Mucosa of gallbladder (tissue), 1 donor: ENCODE results near the gene PLP1. TPM values are rescaled to one million over a fixed set of nuclear protein-coding genes. Genes with fewer than 3 reads are reported as not detected.

Source experiments
- DNase-seq: peaks from one replicate; pipeline ENCODE4 v3.0.0-alpha.2; 2020; ENCODE audit warnings: low spot score
- total RNA-seq: library from RNA; stranded (reverse); gene quantifications from one replicate; pipeline ENCODE4 v1.2.1, GENCODE V29; 2021
- donor health status: DM: no; HTN: no; CAD: no.

The PLP1 gene
- total RNA-seq, 1 donor from 2014 or later: 13.8 TPM

DNA sequence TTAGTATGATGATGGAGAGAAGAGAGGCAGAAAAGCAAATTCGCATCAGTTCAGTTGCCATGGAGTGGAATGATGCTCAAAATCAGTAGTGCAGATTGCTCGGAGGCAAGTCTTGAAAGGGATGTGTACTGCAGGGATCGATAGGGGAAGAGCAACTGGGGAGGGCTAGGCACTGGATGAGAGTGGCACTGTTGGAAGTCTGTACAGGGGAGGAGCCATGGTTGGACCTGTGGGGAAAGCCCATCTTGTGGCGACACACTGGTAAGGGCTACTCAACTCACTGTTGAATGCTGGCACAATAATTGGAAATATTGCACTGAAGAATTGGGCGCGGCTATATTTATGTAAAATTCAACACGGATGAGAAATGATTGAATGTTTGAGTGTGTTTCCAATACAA, 54.2 kb downstream of the PLP1 start:
- DNase-seq: no peak

DNA sequence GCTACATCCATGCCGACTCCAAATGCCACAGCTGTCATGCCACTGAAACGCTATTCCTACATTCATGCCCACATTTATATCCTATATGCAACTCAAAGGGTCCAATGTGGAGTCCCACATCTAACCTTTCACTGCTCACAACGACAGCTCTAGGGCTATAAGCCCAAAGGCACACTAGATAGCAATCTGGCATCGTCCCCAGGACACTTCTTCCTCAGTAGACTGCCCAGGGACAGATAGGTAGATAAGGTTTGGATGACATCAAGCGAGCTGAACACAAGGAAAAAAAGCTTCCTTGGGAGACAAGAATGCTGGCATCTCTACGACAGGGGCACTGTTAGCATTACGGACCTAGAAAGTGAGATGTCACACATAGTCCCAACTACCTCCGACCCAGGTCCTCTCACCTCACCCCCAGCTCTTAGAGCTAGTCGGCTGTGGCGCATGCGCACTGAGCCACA, 54.7 kb downstream of the PLP1 start:
- DNase-seq: no peak

DNA sequence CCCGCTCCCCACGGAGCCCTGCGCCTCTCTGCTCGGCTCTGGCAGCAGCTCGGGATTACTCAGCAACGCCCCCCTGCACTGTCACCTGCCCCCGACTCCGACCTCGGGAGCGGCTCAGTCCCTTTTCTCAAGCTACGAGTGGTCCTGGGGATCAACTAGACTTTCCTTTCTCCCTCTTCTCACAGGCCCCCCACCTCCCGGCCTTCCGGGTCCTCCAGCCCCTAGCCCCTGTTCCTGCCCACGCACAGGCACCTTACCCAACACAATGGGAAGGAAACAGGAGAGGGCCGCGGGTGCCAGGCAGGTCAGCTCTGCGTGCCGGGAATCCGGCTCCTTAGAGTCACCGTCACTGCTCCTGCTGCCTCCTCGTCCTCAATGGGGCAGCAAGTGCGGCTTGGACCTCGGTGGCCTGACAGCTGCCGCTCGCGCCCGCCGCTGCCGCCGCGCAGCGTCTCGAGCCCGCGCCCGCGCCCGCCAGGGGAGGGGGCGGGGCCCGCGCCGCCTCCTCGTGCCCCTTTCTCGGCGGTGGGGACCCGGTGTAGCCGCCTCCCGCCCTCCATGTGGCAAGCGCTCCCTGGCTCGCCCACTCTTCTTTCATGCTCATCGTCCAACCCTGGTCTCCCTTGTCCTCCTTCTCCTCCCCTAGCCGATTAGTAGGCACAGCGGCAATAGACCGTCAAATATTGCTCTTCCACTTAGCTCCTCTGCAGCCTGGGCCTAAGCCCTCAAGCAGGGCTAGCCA, 55.3 kb downstream of the PLP1 start, which contains the start of gene RAB9B:
TSS of gene RAB9B (minus strand) at position 455 of the 742 bp plus-strand sequence. CDS start 6,473 bp downstream, outside the sequence.
- DNase-seq: peak; percentile 58

DNA sequence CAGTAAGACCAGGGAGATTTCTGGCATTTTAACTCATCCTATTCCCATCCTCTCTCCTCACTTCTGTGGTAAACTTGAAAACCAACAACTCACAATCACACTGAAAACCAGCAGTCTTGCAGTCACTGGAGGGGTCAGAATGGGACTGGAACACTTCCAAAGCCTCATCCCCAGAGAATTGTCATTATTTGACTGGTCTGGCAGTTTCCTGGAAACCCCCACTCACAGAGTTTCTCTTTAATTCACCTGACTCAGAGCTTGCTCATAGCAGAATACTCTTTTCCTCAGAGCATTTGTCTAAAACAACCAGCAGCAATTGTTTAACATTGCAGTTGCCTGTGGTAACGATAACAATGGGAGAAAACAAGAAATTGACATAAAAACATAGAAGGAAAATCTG, 62.8 kb downstream of the PLP1 start:
- no peak for DNase-seq

Other genes starting within 250 kb of the PLP1 start
- 86.4 TPM for gene TCEAL4, start 191.3 kb upstream of the PLP1 start, total RNA-seq
- gene TCEAL3, start 168.9 kb upstream of the PLP1 start, total RNA-seq: 34.2 TPM
- 37.5 TPM for gene TCEAL1, start 147.9 kb upstream of the PLP1 start, total RNA-seq
- gene MORF4L2, start 90.1 kb upstream of the PLP1 start, total RNA-seq: 254 TPM
- gene TMEM31, start 65.9 kb upstream of the PLP1 start, total RNA-seq: not detected
- 5.7 TPM for gene RAB9B, start 55.4 kb downstream of the PLP1 start, total RNA-seq
- gene TMSB15B, start 185.8 kb downstream of the PLP1 start, total RNA-seq: 2.0 TPM
- gene H2BW1, start 236.9 kb downstream of the PLP1 start, total RNA-seq: not detected